B cell (primary cell): ENCODE measurements around the gene VSIG10L2. TPM values are rescaled to one million over a fixed set of nuclear protein-coding genes. Genes with fewer than 3 reads are reported as not detected.

Experiments used
- ATAC-seq: fragments of 200-7000 bp; cut with Tn5 transposase; one replicate; pipeline ENCODE4 v1.10.0; 2021; ENCODE audit warnings: low read depth, mild to moderate bottlenecking, moderate number of reproducible peaks, moderate library complexity
- CTCF ChIA-PET: fragments of 350-600 bp; sonication (Branson Sonifier 250); formaldehyde crosslinking; loops from one replicate; lab custom pipeline; 2021; ENCODE audit warnings: antibody characterized with exemption, inconsistent platforms; lab: Charles Lee
- POLR2A ChIA-PET: fragments of 350-600 bp; sonication (Branson Sonifier 250); formaldehyde crosslinking; loops from one replicate; lab custom pipeline; 2021; ENCODE audit warnings: antibody characterized with exemption; lab: Charles Lee
- DNase-seq: peaks from one replicate; pipeline ENCODE4 v3.0.0; 2013
- H2AFZ ChIP-seq: 2 replicates; pipeline ENCODE4 v1.6.1; 2012; ENCODE audit warnings: mild to moderate bottlenecking, low read depth, low read length; ENCODE audit not compliant: insufficient read depth, poor library complexity, severe bottlenecking
- H3K27ac ChIP-seq, 2 donors: 1 replicate in 1 of 2; 2 replicates in 1 of 2; pipeline ENCODE4 v1.5.1; 2012 to 2013; ENCODE audit warnings: low read length in 2 of 2, mild to moderate bottlenecking in 2 of 2, moderate library complexity in 1 of 2
- H3K27me3 ChIP-seq, 4 experiments: fragments of 200-600 bp in 1 of 4; sonication (generic) in 1 of 4; replicated peaks in 1 of 4; 1 replicate in 2 of 4; 2 replicates in 2 of 4; pipeline versions ENCODE4 v1.6.1 to v1.7.0; 2013 to 2016; ENCODE audit warnings: low read length in 3 of 4, mild to moderate bottlenecking in 2 of 4, mixed read lengths in 1 of 4, moderate library complexity in 1 of 4; ENCODE audit not compliant: insufficient read depth in 4 of 4, control insufficient read depth in 3 of 4; ENCODE audit errors: control extremely low read depth in 1 of 4
- H3K36me3 ChIP-seq, 2 experiments: replicated peaks in 1 of 2; 1 replicate in 1 of 2; 2 replicates in 1 of 2; pipeline versions ENCODE4 v1.6.1 to v1.7.1; 2013; ENCODE audit warnings: low read length in 1 of 2; ENCODE audit not compliant: insufficient read depth in 2 of 2, control insufficient read depth in 1 of 2; ENCODE audit errors: control extremely low read depth in 1 of 2, extremely low read depth in 1 of 2
- H3K4me1 ChIP-seq, 2 donors: fragments of 200-600 bp in 1 of 2; sonication (generic) in 1 of 2; 1 replicate in 1 of 2; 2 replicates in 1 of 2; pipeline versions ENCODE4 v1.5.1 to v1.6.1; 2013 to 2017; ENCODE audit warnings: low read length in 2 of 2; ENCODE audit not compliant: control insufficient read depth in 2 of 2, insufficient read depth in 2 of 2
- H3K4me2 ChIP-seq: replicated peaks from 2 replicates; pipeline ENCODE3; 2012; ENCODE audit warnings: mild to moderate bottlenecking, low read depth, low read length; ENCODE audit not compliant: poor library complexity, severe bottlenecking
- H3K4me3 ChIP-seq, 5 experiments: fragments of 200-600 bp in 1 of 5; sonication (generic) in 1 of 5; 1 replicate in 3 of 5; 2 replicates in 2 of 5; pipeline versions ENCODE4 v1.5.1 to v1.7.0; 2011 to 2016; ENCODE audit warnings: low read length in 4 of 5, mild to moderate bottlenecking in 4 of 5, low read depth in 2 of 5, control low read depth in 1 of 5, moderate library complexity in 1 of 5; ENCODE audit not compliant: insufficient read depth in 1 of 5; ENCODE audit errors: control extremely low read depth in 1 of 5, extremely low read depth in 1 of 5
- H3K79me2 ChIP-seq: fragments of 200-600 bp; sonication (generic); one replicate; pipeline ENCODE4 v1.6.0; 2016; ENCODE audit warnings: low read length; ENCODE audit not compliant: control insufficient read depth, insufficient read depth
- H3K9ac ChIP-seq: fragments of 200-600 bp; sonication (generic); 2 replicates; pipeline ENCODE4 v1.6.1; 2017; ENCODE audit warnings: mild to moderate bottlenecking, low read length, moderate library complexity
- H3K9me3 ChIP-seq, 3 donors: one replicate each; pipeline versions ENCODE4 v1.6.1 to v1.7.1; 2013; ENCODE audit warnings: low read length in 2 of 3; ENCODE audit not compliant: control insufficient read depth in 2 of 3, insufficient read depth in 1 of 3; ENCODE audit errors: control extremely low read depth in 1 of 3
- H4K20me1 ChIP-seq: 2 replicates; pipeline ENCODE4 v1.6.0; 2012; ENCODE audit warnings: mild to moderate bottlenecking, low read length; ENCODE audit not compliant: insufficient read depth, control insufficient read depth, poor library complexity, severe bottlenecking
- H3K27ac Mint-ChIP-seq: one replicate; pipeline ENCODE4 v1.8.0; 2021; ENCODE audit warnings: mixed read lengths
- H3K27me3 Mint-ChIP-seq: one replicate; pipeline ENCODE4 v1.8.0; 2021; ENCODE audit warnings: mixed read lengths
- H3K4me1 Mint-ChIP-seq: one replicate; pipeline ENCODE4 v1.8.0; 2021; ENCODE audit warnings: mixed read lengths
- H3K4me3 Mint-ChIP-seq: one replicate; pipeline ENCODE4 v1.8.0; 2021; ENCODE audit warnings: mixed read lengths
- H3K9me3 Mint-ChIP-seq: one replicate; pipeline ENCODE4 v1.8.0; 2022; ENCODE audit warnings: mixed read lengths; ENCODE audit not compliant: insufficient read depth
- CTCF ChIP-seq: fragments of 200-600 bp; IDR thresholded peaks from one replicate; pipeline ENCODE4 v1.8.0; 2022; ENCODE audit warnings: antibody characterized with exemption, mild to moderate bottlenecking
- EZH2 ChIP-seq: IDR thresholded peaks from 2 replicates; pipeline ENCODE4 v1.6.1; 2012; ENCODE audit warnings: borderline replicate concordance, low read depth, mild to moderate bottlenecking, moderate library complexity, low read length; ENCODE audit not compliant: insufficient read depth, poor library complexity, severe bottlenecking
- WGBS: methylation state at CpG from one replicate; pipeline ENCODE4 v1.1.5; 2013; ENCODE audit warnings: missing lambda C conversion rate; ENCODE audit not compliant: insufficient coverage; 5-methylcytosine and 5-hydroxymethylcytosine counted together
- intact Hi-C: fragments of 100-400 bp; cut with micrococcal nuclease; formaldehyde crosslinking; loops from one replicate; pipeline ENCODE4 v1.10.0; 2022
- polyA plus RNA-seq: library from polyadenylated mRNA; depleted of rRNA; stranded (reverse); fragments of >200 nt; gene quantifications from 2 replicates; pipeline ENCODE4 v1.2.3, GENCODE V29; 2012
- total RNA-seq, 2 donors: library from RNA; stranded (reverse); fragments of 120-200 nt in 1 of 2; gene quantifications; 1 replicate in 1 of 2; 2 replicates in 1 of 2; pipeline versions ENCODE4 v1.2.3 to v1.2.4, GENCODE V29; 2013 to 2022

VSIG10L2 gene
- total and polyA plus RNA-seq, 2 donors (not counting 1 experiment from before 2014, with no cell fraction given) = not detected

GRCh38 chr11:125944350-125945010, 1.4 kb upstream of the VSIG10L2 start:
- no peak for TF ChIP-seq CTCF
- TF ChIP-seq EZH2 = no peak

GRCh38 chr11:125945011-125945796, 640 bp upstream of the VSIG10L2 start:
- no peak for TF ChIP-seq EZH2
- TF ChIP-seq CTCF = no peak
- Histone ChIP-seq H3K9ac (no peak overlapping the region), H3K4me1 (no peaks in the 10 kb centered on the region), H3K36me3 (no peaks in the 10 kb centered on the region), H3K4me2 (no peak overlapping the region), H4K20me1 (no peaks in the 10 kb centered on the region), H2AFZ (no peak overlapping the region), H3K27me3 (peaks cover 0 to 4% (median 0%) of the 10 kb centered on the region in 4 experiments), H3K4me3 (no peak overlapping the region), H3K27ac (no peak overlapping the region), H3K79me2 (no peaks in the 10 kb centered on the region), H3K9me3 (no peaks in the 10 kb centered on the region)
- H3K27ac Mint-ChIP-seq = no peak overlapping the region
- intact Hi-C loops = no loop called here
- no peak overlapping the region for H3K4me3 Mint-ChIP-seq
- no peak for ATAC-seq
- H3K4me1 Mint-ChIP-seq = no peaks in the 10 kb centered on the region
- CTCF ChIA-PET = interaction anchor here (0.6 to 1.4 kb wide), 2 partner anchors 133 to 248 kb away, joined by 3 to 4 read pairs; no protein-coding TSS in a partner anchor
- H3K9me3 Mint-ChIP-seq = no peaks in the 10 kb centered on the region
- DNase-seq = no peak
- peaks cover 4% of the 10 kb centered on the region for H3K27me3 Mint-ChIP-seq
- WGBS = 82% methylated on average over 4 of the region's 15 CpGs
- POLR2A ChIA-PET = no interaction called here

More at GRCh38 chr11:125944350-125945010, 1.4 kb upstream of the VSIG10L2 start:
- Mint-ChIP-seq H3K27me3 (peaks cover 4% of the 10 kb centered on the region), H3K9me3 (no peaks in the 10 kb centered on the region), H3K4me3 (no peak overlapping the region), H3K4me1 (no peaks in the 10 kb centered on the region), H3K27ac (no peak overlapping the region)
- no peak overlapping the region for H3K4me3 ChIP-seq
- no peak overlapping the region for H3K27ac ChIP-seq
- DNase-seq (no peak), ATAC-seq (no peak)
- no peaks in the 10 kb centered on the region for H3K36me3 ChIP-seq
- ChIA-PET POLR2A (no interaction called here), CTCF (interaction anchor here (1.4 kb wide), 1 partner anchor 249 kb away, joined by 4 read pairs; no protein-coding TSS in a partner anchor)
- no peaks in the 10 kb centered on the region for H3K9me3 ChIP-seq
- no peak overlapping the region for H3K4me2 ChIP-seq
- H3K4me1 ChIP-seq = no peaks in the 10 kb centered on the region
- H2AFZ ChIP-seq = no peak overlapping the region
- WGBS = 75% methylated on average over 10 of the region's 13 CpGs
- intact Hi-C loops = no loop called here
- H3K27me3 ChIP-seq = peaks cover 0 to 4% (median 0%) of the 10 kb centered on the region in 4 experiments
- H3K9ac ChIP-seq = no peak overlapping the region
- H4K20me1 ChIP-seq = no peaks in the 10 kb centered on the region
- no peaks in the 10 kb centered on the region for H3K79me2 ChIP-seq
